Spleen (tissue), 7 donors: ENCODE data around the gene SEC23IP.

Experiments used
- CTCF ChIP-seq, 11 experiments: fragments of 200-600 bp in 7 of 11; fragments of 450-650 bp in 4 of 11; sonication (generic) in 4 of 11; IDR thresholded peaks in 8 of 11; conservative IDR thresholded peaks in 3 of 11; 1 replicate in 7 of 11; 2 replicates in 4 of 11; pipeline versions ENCODE4 v1.4.0 to v1.8.0; 2016 to 2021; ENCODE audit warnings: antibody characterized with exemption in 11 of 11, inconsistent platforms in 4 of 11, mild to moderate bottlenecking in 1 of 11
- POLR2A ChIP-seq, 3 donors: fragments of 450-650 bp; IDR thresholded peaks; one replicate each; pipeline ENCODE4 v1.5.1; 2017; ENCODE audit warnings: antibody characterized with exemption in 3 of 3, mild to moderate bottlenecking in 1 of 3
- POLR2AphosphoS5 ChIP-seq, 3 donors: sonication (generic); formaldehyde crosslinking; IDR thresholded peaks; one replicate each; pipeline ENCODE4 v1.5.1; 2017; ENCODE audit warnings: antibody characterized with exemption in 3 of 3
- donor health status: DM: no; HTN: no; CAD: no; lungs with moderate emphysema.
- donor health status: DM: no; HTN: no; CAD: no.
- donor health status: DM: no; HTN: no; CAD: no.

- no peak for TF ChIP-seq POLR2A (IDR thresholded peaks at IDR 0.05)
- no peak for TF ChIP-seq CTCF (IDR thresholded peaks at IDR 0.05 in 8 of 11, conservative IDR thresholded peaks at IDR 0.05 in 3 of 11)
- TF ChIP-seq POLR2AphosphoS5 (IDR thresholded peaks at IDR 0.05): no peak
Measured at GRCh38 chr10:119849031-119849789, 43.3 kb upstream of the SEC23IP start.
